CD4-positive, alpha-beta T cell (primary cell): ENCODE data around the gene NEURL3. TPM values are rescaled to one million over a fixed set of nuclear protein-coding genes. Genes with fewer than 3 reads are reported as not detected.

ENCODE experiments used
- ATAC-seq: fragments of 200-7000 bp; cut with Tn5 transposase; one replicate; pipeline ENCODE4 v1.10.0; 2022; ENCODE audit warnings: mild to moderate bottlenecking; ENCODE audit not compliant: poor library complexity
- CTCF ChIA-PET: fragments of 350-600 bp; sonication (Branson Sonifier 250); formaldehyde crosslinking; loops from one replicate; lab custom pipeline; 2021; ENCODE audit warnings: antibody characterized with exemption, inconsistent platforms; lab: Charles Lee
- POLR2A ChIA-PET: fragments of 350-600 bp; sonication (Branson Sonifier 250); formaldehyde crosslinking; loops from one replicate; lab custom pipeline; 2021; ENCODE audit warnings: antibody characterized with exemption, inconsistent platforms; lab: Charles Lee
- DNase-seq, 14 experiments: peaks; one replicate each; pipeline ENCODE4 v3.0.0-alpha.2; 2013 to 2020; ENCODE audit warnings: mixed read lengths in 2 of 14
- H3K27ac ChIP-seq, 2 donors: one replicate each; pipeline versions ENCODE4 v1.5.1 to v1.7.0; 2013; ENCODE audit warnings: low read length in 2 of 2, low read depth in 1 of 2, mild to moderate bottlenecking in 1 of 2
- H3K27me3 ChIP-seq, 2 experiments: 1 replicate in 1 of 2; 2 replicates in 1 of 2; pipeline versions ENCODE4 v1.6.1 to v1.7.0; 2013; ENCODE audit warnings: low read length in 2 of 2, control low read depth in 1 of 2, mild to moderate bottlenecking in 1 of 2, moderate library complexity in 1 of 2; ENCODE audit not compliant: insufficient read depth in 2 of 2, control insufficient read depth in 1 of 2
- H3K36me3 ChIP-seq: one replicate; pipeline ENCODE4 v1.6.1; 2013; ENCODE audit warnings: low read length, control low read depth; ENCODE audit not compliant: insufficient read depth
- H3K4me1 ChIP-seq: one replicate; pipeline ENCODE4 v1.6.1; 2013; ENCODE audit warnings: low read length, control low read depth; ENCODE audit not compliant: insufficient read depth
- H3K4me3 ChIP-seq: one replicate; pipeline ENCODE4 v1.5.1; 2013; ENCODE audit warnings: mild to moderate bottlenecking, low read length, moderate library complexity
- H3K9me3 ChIP-seq, 2 experiments: 1 replicate in 1 of 2; 2 replicates in 1 of 2; pipeline versions ENCODE4 v1.6.1 to v1.7.0; 2013; ENCODE audit warnings: low read length in 2 of 2, mild to moderate bottlenecking in 2 of 2, control low read depth in 1 of 2, moderate library complexity in 1 of 2; ENCODE audit not compliant: control insufficient read depth in 1 of 2, insufficient read depth in 1 of 2
- H3K27ac Mint-ChIP-seq: one replicate; pipeline ENCODE4 v1.8.0; 2020; ENCODE audit warnings: mixed read lengths
- H3K27me3 Mint-ChIP-seq: one replicate; pipeline ENCODE4 v1.8.0; 2021; ENCODE audit warnings: mixed read lengths
- H3K36me3 Mint-ChIP-seq: one replicate; pipeline ENCODE4 v1.8.0; 2021; ENCODE audit warnings: low read depth, mixed read lengths
- H3K4me1 Mint-ChIP-seq: one replicate; pipeline ENCODE4 v1.8.0; 2021; ENCODE audit warnings: low read depth, mixed read lengths
- H3K4me3 Mint-ChIP-seq: one replicate; pipeline ENCODE4 v1.8.0; 2020; ENCODE audit warnings: mild to moderate bottlenecking, mixed read lengths
- H3K9me3 Mint-ChIP-seq: one replicate; pipeline ENCODE4 v1.8.0; 2020; ENCODE audit warnings: mixed read lengths
- intact Hi-C, 2 experiments: fragments of 100-400 bp; cut with DNase I in 1 of 2; cut with micrococcal nuclease in 1 of 2; formaldehyde crosslinking; loops; one replicate each; pipeline versions ENCODE4 v1.15.1 to v1.9.0; 2023 to 2025; cut with DNase I, micrococcal nuclease
- total RNA-seq, 174 experiments: library from RNA in 2 of 174; stranded (reverse) in 2 of 174; gene quantifications; one replicate each; pipeline ENCODE4 v1.2.3 and lab custom pipeline; 2021 to 2026
- TF ChIP-seq, protein P1 (sequence below): fragments of 200-600 bp; IDR thresholded peaks from one replicate; pipeline ENCODE4 v1.8.0; 2022; ENCODE audit warnings: antibody characterized with exemption, mild to moderate bottlenecking

NEURL3 gene
- total RNA-seq, 2 experiments from 2014 or later: not detected

DNA sequence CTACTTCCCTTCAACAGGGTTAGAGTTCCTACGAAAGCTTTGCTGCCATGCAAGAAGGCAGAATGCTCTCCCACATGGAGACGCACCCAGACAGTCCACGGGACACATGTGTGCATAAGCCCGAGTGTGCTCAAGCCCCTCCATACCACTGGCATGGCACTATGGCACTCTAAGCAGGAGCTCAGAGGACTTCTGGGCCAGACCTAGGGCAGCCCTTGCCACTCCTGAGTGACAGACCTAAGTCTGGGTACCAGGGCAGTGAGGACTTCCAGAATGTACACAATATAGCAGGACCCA lies 20.0 kb upstream of the NEURL3 start:
- ATAC-seq: no peak
- TF ChIP-seq, protein P1, sequence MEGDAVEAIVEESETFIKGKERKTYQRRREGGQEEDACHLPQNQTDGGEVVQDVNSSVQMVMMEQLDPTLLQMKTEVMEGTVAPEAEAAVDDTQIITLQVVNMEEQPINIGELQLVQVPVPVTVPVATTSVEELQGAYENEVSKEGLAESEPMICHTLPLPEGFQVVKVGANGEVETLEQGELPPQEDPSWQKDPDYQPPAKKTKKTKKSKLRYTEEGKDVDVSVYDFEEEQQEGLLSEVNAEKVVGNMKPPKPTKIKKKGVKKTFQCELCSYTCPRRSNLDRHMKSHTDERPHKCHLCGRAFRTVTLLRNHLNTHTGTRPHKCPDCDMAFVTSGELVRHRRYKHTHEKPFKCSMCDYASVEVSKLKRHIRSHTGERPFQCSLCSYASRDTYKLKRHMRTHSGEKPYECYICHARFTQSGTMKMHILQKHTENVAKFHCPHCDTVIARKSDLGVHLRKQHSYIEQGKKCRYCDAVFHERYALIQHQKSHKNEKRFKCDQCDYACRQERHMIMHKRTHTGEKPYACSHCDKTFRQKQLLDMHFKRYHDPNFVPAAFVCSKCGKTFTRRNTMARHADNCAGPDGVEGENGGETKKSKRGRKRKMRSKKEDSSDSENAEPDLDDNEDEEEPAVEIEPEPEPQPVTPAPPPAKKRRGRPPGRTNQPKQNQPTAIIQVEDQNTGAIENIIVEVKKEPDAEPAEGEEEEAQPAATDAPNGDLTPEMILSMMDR: no peak
- H3K27me3 Mint-ChIP-seq: no peaks in the 10 kb centered on the region
- no peaks in the 10 kb centered on the region for H3K27me3 ChIP-seq
- no peaks in the 10 kb centered on the region for H3K9me3 Mint-ChIP-seq
- no peak overlapping the region for H3K27ac ChIP-seq
- ChIA-PET POLR2A (interaction anchor here (7.2 kb wide), 1 partner anchor 13 kb away, joined by 180 read pairs; the partner anchor contains the start of gene ARID5A), CTCF (interaction anchor here (5.2 kb wide), 1 partner anchor 29 kb away, joined by 30 read pairs; no protein-coding TSS in a partner anchor)
- H3K9me3 ChIP-seq: no peaks in the 10 kb centered on the region
- H3K4me3 ChIP-seq: no peak overlapping the region
- peaks cover 36% of the 10 kb centered on the region for H3K4me1 Mint-ChIP-seq
- H3K4me1 ChIP-seq: peaks cover 65% of the 10 kb centered on the region
- H3K4me3 Mint-ChIP-seq: peak overlapping the region; percentile 4
- no peak overlapping the region for H3K27ac Mint-ChIP-seq
- intact Hi-C loops: no loop called here
- no peaks in the 10 kb centered on the region for H3K36me3 Mint-ChIP-seq
- no peaks in the 10 kb centered on the region for H3K36me3 ChIP-seq
- DNase-seq: no peak

DNA sequence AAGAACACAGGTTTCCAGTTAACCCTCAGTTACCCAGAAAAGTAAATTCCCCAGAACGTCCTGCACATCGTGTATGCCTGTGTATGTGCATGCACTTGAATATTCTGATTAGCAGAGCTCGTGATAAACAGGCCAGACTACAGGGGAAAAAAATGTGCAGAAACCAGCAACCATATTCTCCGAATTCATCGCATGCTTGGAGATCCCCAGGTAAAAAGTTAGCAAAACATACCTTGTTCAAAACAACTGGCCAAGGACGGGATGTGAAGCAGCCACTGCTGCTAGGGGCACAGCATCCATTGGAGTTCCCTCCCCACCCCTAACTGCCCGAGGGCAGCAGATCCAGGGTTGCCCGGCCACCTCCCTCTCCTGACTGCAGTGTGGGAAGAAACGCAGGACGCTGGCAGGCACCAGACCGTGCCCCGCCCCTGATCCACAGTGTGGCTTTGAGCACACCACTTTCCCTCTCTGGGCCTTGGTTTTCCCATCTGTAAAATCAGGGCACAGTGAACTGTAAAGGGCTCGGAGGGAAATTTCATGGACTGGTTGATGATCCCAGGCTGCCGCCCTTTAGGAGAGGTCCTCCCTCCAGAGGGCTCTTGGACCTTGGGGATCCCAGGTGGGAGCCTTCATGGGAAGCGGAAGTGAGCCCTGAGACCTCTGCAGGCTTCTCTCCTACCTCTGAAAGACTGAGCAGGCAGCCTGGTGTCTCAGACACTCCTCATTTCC lies 19.5 kb upstream of the NEURL3 start:
- Histone ChIP-seq H3K27ac (no peak overlapping the region), H3K27me3 (no peaks in the 10 kb centered on the region), H3K9me3 (no peaks in the 10 kb centered on the region), H3K4me1 (peaks cover 62% of the 10 kb centered on the region), H3K36me3 (no peaks in the 10 kb centered on the region), H3K4me3 (no peak overlapping the region)
- H3K27me3 Mint-ChIP-seq: no peaks in the 10 kb centered on the region
- DNase-seq: peak in 1 of 14 experiments; percentile 18
- H3K4me3 Mint-ChIP-seq: peak overlapping the region; percentile 51
- no peaks in the 10 kb centered on the region for H3K9me3 Mint-ChIP-seq
- ChIA-PET CTCF (interaction anchor here (5.2 kb wide), 1 partner anchor 30 kb away, joined by 30 read pairs; no protein-coding TSS in a partner anchor), POLR2A (interaction anchor here (7.2 kb wide), 1 partner anchor 13 kb away, joined by 180 read pairs; the partner anchor contains the start of gene ARID5A)
- peaks cover 31% of the 10 kb centered on the region for H3K4me1 Mint-ChIP-seq
- intact Hi-C loops: no loop called here
- TF ChIP-seq, protein P1: no peak
- no peak for ATAC-seq
- H3K36me3 Mint-ChIP-seq: no peaks in the 10 kb centered on the region
- H3K27ac Mint-ChIP-seq: no peak overlapping the region

DNA sequence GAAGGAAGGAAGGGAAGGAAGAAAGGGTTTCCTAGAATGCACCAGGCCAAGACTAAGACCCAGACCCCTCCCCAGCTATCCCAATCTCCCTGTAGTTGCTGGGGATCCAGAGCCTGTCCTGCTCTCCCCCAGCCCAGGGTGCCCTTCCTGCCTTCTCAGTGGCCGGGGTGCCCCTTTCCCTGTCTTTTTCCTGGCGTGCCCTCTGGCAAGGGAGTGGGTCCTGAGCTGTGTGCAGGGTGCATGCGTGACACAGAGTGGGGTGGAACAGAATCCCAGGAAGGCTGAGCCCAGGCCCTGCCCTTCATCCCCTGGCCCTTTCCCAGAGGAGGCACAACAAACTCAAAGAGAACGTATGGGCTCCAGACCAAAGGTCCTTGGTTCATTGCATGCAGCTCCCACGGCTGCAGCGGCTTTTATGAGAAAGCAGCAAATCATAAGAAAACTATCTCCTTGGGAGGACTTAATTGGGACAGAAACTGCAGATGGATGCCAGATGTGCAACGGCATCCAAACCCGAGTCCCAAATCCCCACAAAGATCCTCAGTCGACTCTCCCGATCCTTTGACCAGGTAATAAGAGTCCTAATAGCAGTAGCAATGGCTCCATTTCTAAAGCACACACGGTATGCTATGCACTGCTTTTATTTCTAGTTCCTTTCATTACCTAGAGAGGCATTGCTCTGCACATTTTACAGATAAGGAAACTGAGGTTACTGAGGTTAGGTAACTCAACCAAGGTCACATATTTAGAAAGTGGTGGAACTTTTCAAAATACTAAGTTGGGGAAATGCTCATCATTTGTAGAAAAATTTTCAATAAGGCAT lies 18.7 kb upstream of the NEURL3 start:
- DNase-seq: peak in 1 of 14 experiments; percentile 37
- H3K27me3 Mint-ChIP-seq: no peaks in the 10 kb centered on the region
- H3K4me3 Mint-ChIP-seq: peak overlapping the region; percentile 51
- H3K27ac ChIP-seq: no peak overlapping the region
- TF ChIP-seq, protein P1: no peak
- H3K36me3 ChIP-seq: no peaks in the 10 kb centered on the region
- CTCF ChIA-PET: no interaction called here
- no peaks in the 10 kb centered on the region for H3K9me3 ChIP-seq
- H3K4me1 ChIP-seq: peaks cover 54% of the 10 kb centered on the region
- H3K27ac Mint-ChIP-seq: no peak overlapping the region
- no peaks in the 10 kb centered on the region for H3K9me3 Mint-ChIP-seq
- ATAC-seq: no peak
- H3K4me1 Mint-ChIP-seq: peaks cover 29% of the 10 kb centered on the region
- H3K4me3 ChIP-seq: no peak overlapping the region
- intact Hi-C loops: no loop called here
- POLR2A ChIA-PET: no interaction called here
- H3K27me3 ChIP-seq: no peaks in the 10 kb centered on the region
- no peaks in the 10 kb centered on the region for H3K36me3 Mint-ChIP-seq
